Measurements from ENCODE around the gene GHITM. TPM values are rescaled to one million over a fixed set of nuclear protein-coding genes. Genes with fewer than 3 reads are reported as not detected.

Gene GHITM
- total RNA-seq, 1 donor from 2014 or later = 383 TPM

GRCh38 chr10:84193846-84194423 lies 54.6 kb downstream of the GHITM start:
- intact Hi-C loops (cut with DNase I) = no loop called here
- no peak for DNase-seq (ENCODE audit: missing footprints)
- ATAC-seq = no peak

DNA sequence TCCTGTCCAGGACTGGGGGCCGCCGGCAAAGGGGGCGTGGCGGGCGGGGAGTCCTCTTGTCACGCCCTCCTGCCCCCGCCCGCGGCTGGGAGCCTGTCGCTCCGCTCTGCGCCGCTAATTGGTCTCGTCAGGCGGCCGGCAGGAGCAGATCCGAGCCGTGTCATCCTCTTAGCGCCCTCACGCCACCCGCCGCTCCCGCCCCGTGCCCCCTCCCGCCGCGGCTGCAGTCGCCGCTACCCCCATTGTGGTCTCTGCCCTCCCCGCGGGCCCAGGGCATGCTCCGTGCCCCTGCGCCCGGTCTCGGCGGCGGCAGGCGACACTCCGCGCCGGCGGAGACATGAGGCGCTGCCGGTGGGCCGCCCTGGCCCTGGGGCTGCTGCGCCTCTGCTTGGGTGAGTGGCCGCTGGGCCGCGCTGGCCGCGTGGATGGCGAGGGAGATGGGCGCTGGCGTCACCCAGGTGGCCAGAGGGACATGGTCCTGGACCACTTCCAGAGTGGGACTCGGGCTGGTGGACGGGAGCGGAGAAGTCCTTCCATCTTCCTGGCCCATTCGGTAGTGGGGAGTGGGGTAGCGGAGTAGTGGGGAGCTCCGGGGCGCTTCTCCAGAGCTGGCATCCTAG lies 55.2 kb downstream of the GHITM start, which contains the start of gene CDHR1:
Gene CDHR1, plus strand, starts transcription at position 114 of the 620 bp plus-strand sequence. Its CDS starts 224 bp downstream, at position 338.
- ATAC-seq = peak; percentile 49
- intact Hi-C loops (cut with DNase I) = no loop called here
- DNase-seq (ENCODE audit: missing footprints) = peak; percentile 79

DNA sequence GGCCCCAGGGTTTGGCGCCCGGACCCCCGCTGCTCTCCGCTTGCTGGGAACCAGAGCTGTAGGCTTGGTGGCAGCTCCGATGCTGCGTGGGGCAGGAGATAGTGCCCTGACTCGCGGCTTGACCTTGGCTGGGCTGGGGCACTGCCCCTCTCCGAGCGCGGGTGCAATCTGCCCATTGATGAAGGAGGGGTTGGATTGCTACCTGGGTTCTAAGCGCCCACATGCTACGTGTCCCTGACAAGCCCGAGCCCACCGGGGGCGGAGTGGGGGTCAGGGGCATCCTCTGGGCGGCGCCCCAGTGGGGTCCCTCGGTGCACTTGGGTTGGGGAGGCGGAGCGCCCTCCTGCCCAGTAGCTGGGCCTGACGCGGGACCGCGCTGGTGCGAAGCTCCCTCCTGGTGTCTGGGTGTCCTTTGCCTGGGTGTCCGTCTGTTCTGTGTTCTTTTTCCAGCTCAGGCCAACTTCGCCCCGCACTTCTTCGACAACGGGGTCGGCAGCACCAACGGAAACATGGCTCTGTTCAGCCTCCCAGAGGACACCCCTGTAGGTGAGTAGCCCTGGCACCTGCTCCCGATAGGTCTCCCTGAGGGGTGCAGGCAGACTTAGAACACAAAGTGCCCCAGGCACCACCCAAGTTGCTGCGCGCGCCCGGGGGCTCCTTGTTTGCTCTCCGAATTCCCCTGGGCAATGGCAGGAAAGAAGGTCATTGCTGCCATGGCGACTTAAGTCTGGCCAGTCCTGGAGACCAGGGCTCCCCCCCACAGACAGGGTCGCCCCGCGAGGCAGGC lies 55.9 kb downstream of the GHITM start:
- no peak for DNase-seq (ENCODE audit: missing footprints)
- ATAC-seq = no peak
- intact Hi-C loops (cut with DNase I) = no loop called here

- intact Hi-C loops (cut with DNase I) = no loop called here
Measured at GRCh38 chr10:84196083-84196482, 56.8 kb downstream of the GHITM start.

DNA sequence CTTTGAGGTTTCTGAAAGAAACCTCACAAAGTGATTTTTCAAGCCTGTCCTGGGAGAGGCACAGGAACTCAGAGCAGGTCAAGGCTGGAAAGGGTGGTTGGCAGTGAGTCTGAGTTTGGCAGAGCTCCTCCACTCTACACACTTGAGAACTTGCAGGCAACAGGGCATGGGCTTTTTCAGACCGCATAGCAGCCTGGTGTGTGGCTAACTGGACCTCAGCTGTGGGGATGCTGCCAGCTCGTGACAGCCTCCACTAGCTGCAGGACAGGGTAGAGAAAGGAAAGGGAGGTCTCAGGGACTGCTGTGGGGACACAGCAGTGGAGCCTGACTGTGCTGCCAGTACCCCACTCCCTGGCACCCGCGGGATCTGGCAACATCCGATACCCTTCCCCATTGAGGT lies 57.6 kb downstream of the GHITM start:
- ATAC-seq (peak; percentile 82), DNase-seq (ENCODE audit: missing footprints) (no peak)
- intact Hi-C loops (cut with DNase I) = no loop called here

More at GRCh38 chr10:84196083-84196482, 56.8 kb downstream of the GHITM start:
- DNase-seq (ENCODE audit: missing footprints) = no peak
- no peak for ATAC-seq

DNA sequence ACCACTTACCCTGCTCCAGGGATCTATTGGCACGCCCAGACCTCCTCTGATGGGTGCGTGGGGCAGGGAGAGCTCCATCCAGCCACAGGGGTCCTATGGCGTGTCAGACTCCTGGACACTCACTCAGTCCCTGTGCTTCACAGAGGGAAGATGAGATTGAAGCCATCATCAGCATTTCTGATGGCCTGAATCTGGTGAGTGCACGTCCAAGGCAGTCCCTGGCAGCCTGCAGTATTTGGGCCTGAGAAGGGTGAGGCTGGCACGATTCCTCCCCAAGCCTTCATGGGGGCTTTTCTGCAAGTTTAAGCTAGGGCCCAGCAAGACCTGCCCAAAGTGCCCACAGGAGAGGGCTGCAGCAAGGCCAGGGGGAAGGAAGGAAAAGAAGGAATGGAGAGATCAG lies 58.3 kb downstream of the GHITM start:
- DNase-seq (ENCODE audit: missing footprints) (no peak), ATAC-seq (no peak)
- intact Hi-C loops (cut with DNase I) = no loop called here

DNA sequence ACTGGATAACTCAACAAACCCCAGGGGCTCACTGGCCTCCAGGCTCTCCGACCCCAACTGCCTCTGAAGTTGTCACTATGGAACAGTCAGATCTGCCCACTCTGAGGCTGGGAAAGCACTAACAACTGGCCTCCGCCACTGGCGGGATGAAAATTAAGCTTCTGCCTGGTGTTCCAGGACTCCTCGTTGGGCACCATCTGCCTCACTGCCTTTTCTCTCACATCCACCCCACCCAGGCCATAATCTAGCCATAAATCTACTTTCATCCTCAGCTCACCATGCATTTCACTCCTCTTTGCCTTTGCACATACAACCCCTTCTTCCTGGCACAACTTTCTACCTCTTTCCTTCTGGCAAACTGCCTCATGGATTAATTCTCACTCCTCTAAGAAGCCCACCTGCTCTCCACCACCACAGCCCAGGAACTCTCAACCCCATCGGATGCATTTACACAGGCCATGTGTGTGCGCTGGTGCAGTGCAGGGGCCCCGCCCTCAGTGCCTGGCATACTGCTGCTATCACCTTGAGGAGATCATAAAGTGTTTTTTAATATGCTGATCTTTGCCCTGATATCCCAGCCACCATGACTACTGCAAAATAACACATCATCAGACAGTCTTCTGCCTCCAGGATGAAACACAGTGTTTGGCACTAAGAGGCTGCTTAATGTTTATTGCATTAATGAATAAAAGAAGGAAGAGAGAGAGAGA lies 59.1 kb downstream of the GHITM start:
- DNase-seq (ENCODE audit: missing footprints) = no peak
- ATAC-seq = no peak
- intact Hi-C loops (cut with DNase I) = no loop called here

GRCh38 chr10:84200537-84201243 lies 61.4 kb downstream of the GHITM start:
- DNase-seq (ENCODE audit: missing footprints) (no peak), ATAC-seq (no peak)
- intact Hi-C loops (cut with DNase I) = no loop called here

- ATAC-seq = no peak
- intact Hi-C loops (cut with DNase I) = no loop called here
- DNase-seq (ENCODE audit: missing footprints) = no peak
Measured at GRCh38 chr10:84201244-84201606, 61.9 kb downstream of the GHITM start.

DNA sequence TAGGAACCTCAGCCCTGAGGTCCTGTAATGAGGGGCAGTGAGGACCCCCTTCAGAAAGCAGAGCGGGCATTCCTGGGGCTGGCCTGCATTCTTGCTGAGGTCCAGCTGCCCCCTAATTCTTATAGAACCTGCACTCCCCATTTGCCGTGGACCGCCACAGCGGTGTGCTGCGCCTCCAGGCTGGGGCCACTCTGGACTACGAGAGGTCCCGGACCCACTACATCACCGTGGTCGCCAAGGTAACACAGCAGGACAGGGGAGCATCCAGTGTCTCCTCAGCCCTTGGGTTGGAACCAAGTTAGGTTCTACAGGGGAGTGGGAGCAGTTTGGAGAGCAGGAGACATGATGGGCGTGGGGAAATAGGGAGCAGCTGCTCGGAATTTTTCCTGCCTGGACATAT lies 62.4 kb downstream of the GHITM start:
- ATAC-seq (no peak), DNase-seq (ENCODE audit: missing footprints) (no peak)
- intact Hi-C loops (cut with DNase I) = no loop called here

- DNase-seq (ENCODE audit: missing footprints) (no peak), ATAC-seq (no peak)
- intact Hi-C loops (cut with DNase I) = no loop called here
Measured at GRCh38 chr10:84202349-84202748, 63.0 kb downstream of the GHITM start.

Other genes with a start within 250 kb of the GHITM start
- not detected for gene GPR15LG, start 34.3 kb downstream of the GHITM start, total RNA-seq
- gene CDHR1, start 55.0 kb downstream of the GHITM start, total RNA-seq = 0.65 TPM
- gene LRIT2, start 86.0 kb downstream of the GHITM start, total RNA-seq = not detected
- not detected for gene LRIT1, start 102.0 kb downstream of the GHITM start, total RNA-seq
- 1.9 TPM for gene RGR, start 105.5 kb downstream of the GHITM start, total RNA-seq
- 163 TPM for gene CCSER2, start 189.1 kb downstream of the GHITM start, total RNA-seq